ENCODE data around the gene KLHL22.
A peak's percentile ranks its signal among the peaks of the same experiment; 100 is the strongest.

The KLHL22 gene

GRCh38 chr22:20442485-20443284 lies 52.9 kb downstream of the KLHL22 start:
- DNase-seq: no peak

- no peak for DNase-seq
Measured at GRCh38 chr22:20441631-20442484, 53.7 kb downstream of the KLHL22 start.

- no peak for DNase-seq
Measured at GRCh38 chr22:20440637-20441591, 54.7 kb downstream of the KLHL22 start.

- no peak for DNase-seq
Measured at GRCh38 chr22:20439928-20440575, 55.5 kb downstream of the KLHL22 start.

GRCh38 chr22:20439556-20439927 lies 56.1 kb downstream of the KLHL22 start:
- DNase-seq: no peak

GRCh38 chr22:20438678-20439492 lies 56.7 kb downstream of the KLHL22 start:
- no peak for DNase-seq

- no peak for DNase-seq
Measured at GRCh38 chr22:20438427-20438677, 57.2 kb downstream of the KLHL22 start.

GRCh38 chr22:20437613-20438426 lies 57.8 kb downstream of the KLHL22 start, which contains the start of gene SCARF2:
Gene SCARF2, minus strand, starts transcription at chr22:20437825. Its CDS starts 71 bp downstream, at chr22:20437754.
- peak; percentile 25 for DNase-seq

GRCh38 chr22:20436768-20437612 lies 58.6 kb downstream of the KLHL22 start:
- peak; percentile 8 for DNase-seq

GRCh38 chr22:20436307-20436767 lies 59.3 kb downstream of the KLHL22 start:
- no peak for DNase-seq

GRCh38 chr22:20435436-20436306 lies 59.9 kb downstream of the KLHL22 start:
- no peak for DNase-seq

- DNase-seq: no peak
Measured at GRCh38 chr22:20434773-20435172, 60.8 kb downstream of the KLHL22 start.

- DNase-seq: no peak
Measured at GRCh38 chr22:20434264-20434751, 61.3 kb downstream of the KLHL22 start.

GRCh38 chr22:20433686-20434241 lies 61.8 kb downstream of the KLHL22 start:
- DNase-seq: no peak

- DNase-seq: no peak
Measured at GRCh38 chr22:20433191-20433590, 62.4 kb downstream of the KLHL22 start.

- no peak for DNase-seq
Measured at GRCh38 chr22:20432244-20432686, 63.3 kb downstream of the KLHL22 start.

GRCh38 chr22:20431511-20432192 lies 63.9 kb downstream of the KLHL22 start:
- DNase-seq: no peak
